Limb (tissue), 2 donors: ENCODE measurements around the gene MKLN1.

ENCODE experiments used
- DNase-seq, 2 donors: peaks; one replicate each; pipeline ENCODE4 v3.0.0-alpha.2; 2016; ENCODE audit errors: extremely low spot score in 2 of 2

The MKLN1 gene

GRCh38 chr7:131352032-131352431, 24.4 kb downstream of the MKLN1 start:
- no peak for DNase-seq

- DNase-seq, result no peak
Measured at GRCh38 chr7:131354390-131354789, 26.7 kb downstream of the MKLN1 start.

- no peak for DNase-seq
Measured at GRCh38 chr7:131355917-131356777, 28.5 kb downstream of the MKLN1 start.

- DNase-seq, result no peak
Measured at GRCh38 chr7:131357282-131357880, 29.7 kb downstream of the MKLN1 start.

GRCh38 chr7:131358636-131359035, 31.0 kb downstream of the MKLN1 start:
- DNase-seq, result no peak

- DNase-seq, result no peak
Measured at GRCh38 chr7:131359136-131359776, 31.6 kb downstream of the MKLN1 start.

GRCh38 chr7:131363719-131364118, 36.0 kb downstream of the MKLN1 start:
- DNase-seq, result no peak

GRCh38 chr7:131364767-131365344, 37.2 kb downstream of the MKLN1 start:
- no peak for DNase-seq

GRCh38 chr7:131365838-131366237, 38.2 kb downstream of the MKLN1 start:
- DNase-seq, result no peak

GRCh38 chr7:131369354-131369753, 41.7 kb downstream of the MKLN1 start:
- no peak for DNase-seq

- DNase-seq, result no peak
Measured at GRCh38 chr7:131370523-131370968, 42.9 kb downstream of the MKLN1 start.

GRCh38 chr7:131371411-131371810, 43.7 kb downstream of the MKLN1 start:
- DNase-seq, result no peak

GRCh38 chr7:131372554-131372953, 44.9 kb downstream of the MKLN1 start:
- no peak for DNase-seq

- DNase-seq, result no peak
Measured at GRCh38 chr7:131374821-131375220, 47.1 kb downstream of the MKLN1 start.

GRCh38 chr7:131381069-131381838, 53.6 kb downstream of the MKLN1 start:
- no peak for DNase-seq

- no peak for DNase-seq
Measured at GRCh38 chr7:131383417-131384285, 56.0 kb downstream of the MKLN1 start.

- no peak for DNase-seq
Measured at GRCh38 chr7:131384286-131384635, 56.6 kb downstream of the MKLN1 start.

- DNase-seq, result no peak
Measured at GRCh38 chr7:131385039-131385605, 57.4 kb downstream of the MKLN1 start.

- DNase-seq, result no peak
Measured at GRCh38 chr7:131388126-131388525, 60.5 kb downstream of the MKLN1 start.

GRCh38 chr7:131390275-131390674, 62.6 kb downstream of the MKLN1 start:
- no peak for DNase-seq
